Testis (tissue), 3 donors: Measurements from ENCODE around the gene PEPD. TPM values are rescaled to one million over a fixed set of nuclear protein-coding genes. Genes with fewer than 3 reads are reported as not detected.

Experiments
- DNase-seq: peaks from one replicate; pipeline ENCODE4 v3.0.0-alpha.2; 2019
- H3K27ac ChIP-seq, 2 donors: fragments of 200-600 bp; sonication (generic); one replicate each; pipeline ENCODE4 v1.5.1; 2019
- H3K27me3 ChIP-seq: fragments of 200-600 bp; sonication (generic); one replicate; pipeline ENCODE4 v1.5.1; 2019
- H3K36me3 ChIP-seq: fragments of 200-600 bp; sonication (generic); one replicate; pipeline ENCODE4 v1.5.1; 2017; ENCODE audit warnings: low read depth; ENCODE audit errors: missing control alignments
- H3K4me1 ChIP-seq: fragments of 200-600 bp; sonication (generic); one replicate; pipeline ENCODE4 v1.5.1; 2019
- H3K4me3 ChIP-seq, 2 donors: fragments of 200-600 bp; sonication (generic); one replicate each; pipeline ENCODE4 v1.5.1; 2017 to 2019
- H3K9me3 ChIP-seq: fragments of 200-600 bp; sonication (generic); one replicate; pipeline ENCODE4 v1.5.1; 2017
- CTCF ChIP-seq, 3 experiments: fragments of 450-650 bp in 2 of 3; fragments of 200-600 bp in 1 of 3; sonication (generic) in 1 of 3; IDR thresholded peaks; one replicate each; pipeline ENCODE4 v1.5.1; 2016 to 2019; ENCODE audit warnings: antibody characterized with exemption in 3 of 3, mild to moderate bottlenecking in 2 of 3, moderate library complexity in 1 of 3
- POLR2A ChIP-seq: fragments of 450-650 bp; IDR thresholded peaks from one replicate; pipeline ENCODE4 v1.6.1; 2017; ENCODE audit warnings: antibody characterized with exemption, mild to moderate bottlenecking, moderate library complexity
- WGBS, 2 donors: methylation state at CpG; one replicate each; pipeline ENCODE4 v1.1.5; 2018; 5-methylcytosine and 5-hydroxymethylcytosine counted together
- intact Hi-C: fragments of 100-400 bp; cut with DNase I; formaldehyde crosslinking; loops from one replicate; pipeline ENCODE4 v1.15.1; 2023; ENCODE audit warnings: low total_unique reads
- polyA plus RNA-seq: library from polyadenylated mRNA; stranded (reverse); fragments of 350-450 nt; fragmentation: Illumina TruSeq; extraction: RNeasy Lipid Tissue Mini Kit (QIAGEN cat#74804); gene quantifications from one replicate; pipeline ENCODE4 v1.2.3, GENCODE V29; 2014; ENCODE audit warnings: low read depth, low replicate concordance; ENCODE audit not compliant: insufficient read depth
- total RNA-seq, 2 donors: library from RNA; depleted of rRNA; stranded (reverse); fragments of >200 nt; gene quantifications; one replicate each; pipeline ENCODE4 v1.2.3, GENCODE V29; 2016

Gene PEPD
- total and polyA plus RNA-seq, 3 donors from 2014 or later = 51.1 to 87.9 (median 58.0) TPM

DNA sequence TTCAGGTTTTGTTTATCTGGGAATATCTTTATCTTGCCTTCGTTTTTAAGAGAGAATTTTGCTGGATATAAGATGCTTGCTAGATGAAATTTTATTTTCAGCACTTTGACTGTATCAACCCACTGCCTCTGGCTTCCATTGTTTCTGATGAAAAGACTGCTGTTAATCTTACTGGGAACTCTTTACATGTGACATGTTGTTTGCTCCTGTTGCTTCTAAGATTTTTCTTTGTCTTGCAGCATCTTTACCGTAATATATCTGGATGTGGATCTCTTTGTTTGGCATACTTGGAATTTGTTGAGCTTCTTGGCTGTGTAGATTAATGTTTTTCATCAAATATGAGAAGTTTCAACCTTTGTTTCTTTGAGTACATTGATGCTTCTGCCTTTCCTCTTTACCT, 166.1 kb downstream of the PEPD start:
- no peaks in the 10 kb centered on the region for H3K27me3 ChIP-seq
- H3K27ac ChIP-seq = no peak overlapping the region
- WGBS, 2 donors = 75 to 79% methylated on average over 2 of the region's 2 CpGs
- H3K4me1 ChIP-seq = peaks cover 3% of the 10 kb centered on the region
- intact Hi-C loops = no loop called here
- no peaks in the 10 kb centered on the region for H3K9me3 ChIP-seq
- TF ChIP-seq CTCF (IDR thresholded peaks at IDR 0.05) (no peak), POLR2A (no peak)
- no peaks in the 10 kb centered on the region for H3K36me3 ChIP-seq
- H3K4me3 ChIP-seq = no peak overlapping the region
- no peak for DNase-seq

DNA sequence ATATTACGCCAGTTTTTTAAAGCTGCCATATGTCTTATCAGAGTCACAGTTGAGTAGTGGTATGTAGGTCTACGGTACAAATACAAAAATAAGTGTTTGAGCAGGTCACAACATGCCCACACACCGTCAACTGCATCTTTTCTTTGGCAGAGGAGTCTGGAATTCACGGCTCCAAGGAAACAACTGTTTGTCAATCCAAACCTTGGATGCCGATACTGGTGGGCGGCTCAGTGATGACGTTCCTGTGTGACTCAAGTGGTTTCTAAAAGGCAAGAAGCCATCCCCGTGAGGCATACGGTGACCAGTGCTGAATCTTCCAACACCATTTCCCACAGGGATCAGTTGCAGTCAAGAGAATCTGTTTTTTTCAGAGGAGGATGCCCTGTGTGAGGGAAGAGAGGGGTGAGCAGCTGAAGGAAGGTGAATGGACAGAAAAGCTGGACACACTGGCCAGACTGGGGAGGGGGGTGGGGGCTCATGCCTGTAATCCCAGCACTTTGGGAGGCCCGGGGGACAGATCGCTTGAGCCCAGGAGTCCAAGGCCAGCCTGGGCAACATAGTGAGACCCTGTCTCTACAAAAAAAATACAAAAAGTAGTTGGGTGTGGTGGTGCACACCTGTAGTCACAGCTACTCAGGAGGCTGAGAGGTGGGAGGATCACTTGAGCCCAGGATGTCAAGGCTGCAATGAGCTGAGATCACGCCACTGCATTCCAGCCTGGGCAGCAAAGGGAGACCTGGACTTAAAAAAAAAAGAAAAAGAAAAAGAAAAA, 170.9 kb downstream of the PEPD start:
- 66 to 77% methylated on average over 12 of the region's 12 CpGs for WGBS, 2 donors
- peaks cover 8% of the 10 kb centered on the region for H3K4me1 ChIP-seq
- no peaks in the 10 kb centered on the region for H3K27me3 ChIP-seq
- intact Hi-C loops = no loop called here
- H3K4me3 ChIP-seq = no peak overlapping the region
- H3K36me3 ChIP-seq = no peaks in the 10 kb centered on the region
- no peak overlapping the region for H3K27ac ChIP-seq
- TF ChIP-seq CTCF (IDR thresholded peaks at IDR 0.05) (no peak), POLR2A (no peak)
- DNase-seq = no peak
- H3K9me3 ChIP-seq = no peaks in the 10 kb centered on the region

DNA sequence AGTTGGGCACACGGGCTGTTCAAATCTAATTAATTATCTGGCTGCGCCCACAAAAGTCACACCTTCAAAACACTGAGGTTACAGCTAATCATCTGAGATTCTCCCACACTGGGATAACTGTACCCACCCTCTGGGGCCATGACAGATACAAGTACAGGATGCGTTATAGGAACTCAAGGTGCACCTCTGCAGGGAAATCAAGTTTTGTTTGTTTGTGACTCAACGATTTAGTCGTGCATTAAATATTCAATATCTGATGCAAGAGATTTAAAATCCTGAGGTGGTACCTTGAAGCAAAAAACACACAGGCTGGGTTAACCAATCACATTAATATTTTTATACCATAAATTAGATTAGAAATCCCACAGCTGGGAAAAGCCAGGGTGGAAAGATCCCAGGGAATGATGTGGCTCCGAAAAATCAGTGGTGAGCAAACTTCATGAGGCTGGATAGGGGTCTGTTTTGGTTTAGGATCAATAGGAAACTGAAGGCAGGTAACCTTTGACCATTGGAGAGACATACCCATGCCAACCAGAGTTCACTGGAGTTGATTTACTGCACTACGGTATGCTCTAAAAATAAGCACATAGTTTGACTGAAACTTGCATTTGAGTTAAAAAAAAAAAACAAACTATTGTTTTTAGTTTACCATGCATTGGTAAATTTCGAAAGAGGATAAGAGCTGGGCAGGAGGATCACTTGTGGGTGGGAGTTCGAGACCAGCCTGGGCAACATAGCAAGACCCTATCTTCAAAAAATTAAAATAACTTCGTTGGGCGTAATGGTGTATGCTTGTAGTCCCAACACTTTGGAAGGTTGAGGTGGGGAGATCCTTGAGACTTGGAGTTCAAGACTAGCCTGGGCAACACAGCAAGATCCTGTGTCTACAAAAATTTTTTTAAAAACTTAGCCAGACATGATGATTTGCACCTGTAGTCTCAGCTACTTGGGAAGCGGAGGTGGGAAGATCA, 172.0 kb downstream of the PEPD start:
- Histone ChIP-seq H3K9me3 (no peaks in the 10 kb centered on the region), H3K27ac (no peak overlapping the region), H3K27me3 (no peaks in the 10 kb centered on the region), H3K4me1 (peaks cover 8% of the 10 kb centered on the region), H3K36me3 (no peaks in the 10 kb centered on the region), H3K4me3 (no peak overlapping the region)
- WGBS, 2 donors = 79 to 87% methylated on average over 12 of the region's 12 CpGs
- intact Hi-C loops = no loop called here
- no peak for TF ChIP-seq POLR2A
- DNase-seq = no peak

DNA sequence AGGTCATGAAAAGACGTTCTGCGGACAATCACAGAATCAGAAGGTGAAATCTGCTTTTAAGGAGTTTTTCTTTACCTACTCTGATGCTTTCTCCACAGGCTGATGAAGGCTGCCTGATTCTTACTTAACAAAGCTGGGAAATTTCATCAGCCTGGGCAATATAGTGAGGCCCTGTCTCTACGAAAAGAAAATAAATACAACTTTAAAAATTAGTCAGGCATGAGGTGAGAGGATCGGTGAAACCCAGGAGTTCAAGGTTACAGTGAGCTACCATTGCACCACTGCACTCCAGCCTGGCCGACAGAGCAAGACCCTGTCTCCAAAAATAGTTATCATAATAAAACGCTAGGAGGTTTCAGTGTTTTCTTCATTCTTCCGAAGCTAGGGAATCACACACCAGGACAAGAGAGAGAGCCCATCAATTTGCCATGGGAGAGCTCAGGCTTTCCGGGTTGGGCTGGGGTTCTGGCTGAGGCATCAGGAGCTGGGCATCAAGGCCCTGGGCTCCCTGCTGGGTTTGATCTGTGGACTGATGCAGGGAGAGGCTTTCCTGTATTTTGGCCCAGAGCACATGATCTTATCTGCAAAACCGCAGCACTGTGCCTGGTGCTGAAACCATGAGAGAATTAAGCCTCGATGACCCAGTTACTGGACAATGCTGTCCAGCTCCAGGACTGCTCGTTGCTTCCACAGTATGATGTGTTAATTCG, 173.1 kb downstream of the PEPD start:
- Histone ChIP-seq H3K9me3 (no peaks in the 10 kb centered on the region), H3K4me3 (no peak overlapping the region), H3K27me3 (no peaks in the 10 kb centered on the region), H3K27ac (no peak overlapping the region), H3K36me3 (no peaks in the 10 kb centered on the region), H3K4me1 (peaks cover 8% of the 10 kb centered on the region)
- intact Hi-C loops = no loop called here
- TF ChIP-seq POLR2A (no peak), CTCF (IDR thresholded peaks at IDR 0.05) (no peak)
- 56 to 73% methylated on average over 12 of the region's 12 CpGs for WGBS, 2 donors
- no peak for DNase-seq

DNA sequence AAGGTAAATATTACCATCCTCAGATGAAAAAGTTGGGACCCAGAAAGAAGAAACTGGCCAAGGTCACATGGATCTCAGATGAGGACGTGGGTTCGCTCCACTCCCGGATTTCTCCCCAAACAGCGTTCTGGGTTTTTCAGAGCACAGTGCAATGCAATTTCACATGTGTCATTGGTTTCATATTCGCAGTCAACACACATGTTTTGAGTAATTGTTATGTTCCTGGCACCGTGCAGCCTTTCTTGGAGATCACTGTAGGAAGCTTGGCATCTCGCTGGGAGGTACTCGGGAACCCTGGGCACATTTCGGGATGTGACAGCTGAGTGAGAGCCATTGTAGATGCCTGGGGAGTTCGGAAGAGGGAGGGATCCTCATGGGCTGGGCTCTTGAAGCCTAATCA, 174.3 kb downstream of the PEPD start:
- DNase-seq = no peak
- Histone ChIP-seq H3K9me3 (no peaks in the 10 kb centered on the region), H3K4me3 (no peak overlapping the region), H3K4me1 (peaks cover 8% of the 10 kb centered on the region), H3K27ac (no peak overlapping the region), H3K36me3 (no peaks in the 10 kb centered on the region), H3K27me3 (no peaks in the 10 kb centered on the region)
- TF ChIP-seq CTCF (IDR thresholded peaks at IDR 0.05) (no peak), POLR2A (no peak)
- 87 to 89% methylated on average over 10 of the region's 10 CpGs for WGBS, 2 donors
- intact Hi-C loops = no loop called here
